WERI-Rb-1 (cell line): Measurements from ENCODE around the gene SLC35A4.
"Not testable (repeated sequence)": the region's sequence is repeated elsewhere in the genome, so short reads cannot be mapped to it uniquely, and the experiment has no call there.

ENCODE experiments used
- DNase-seq: peaks from one replicate; pipeline ENCODE4 v3.0.0-alpha.2; 2020
- H3K27ac ChIP-seq: fragments of 250-450 bp; sonication (Bioruptor Pico); 2 replicates; pipeline ENCODE4 v1.5.1; 2020; ENCODE audit warnings: mild to moderate bottlenecking, moderate library complexity
- H3K27me3 ChIP-seq: fragments of 250-450 bp; sonication (Bioruptor Pico); 2 replicates; pipeline ENCODE4 v1.5.1; 2021; ENCODE audit warnings: mild to moderate bottlenecking, low read depth, moderate library complexity; ENCODE audit not compliant: insufficient read depth, severe bottlenecking
- H3K36me3 ChIP-seq: fragments of 250-450 bp; sonication (Bioruptor Pico); 2 replicates; pipeline ENCODE4 v1.5.1; 2020; ENCODE audit warnings: mild to moderate bottlenecking, moderate library complexity
- H3K4me3 ChIP-seq: 2 replicates; pipeline ENCODE4 v1.5.1; 2011; ENCODE audit warnings: low read depth, mild to moderate bottlenecking, control low read depth, low read length
- H3K9me3 ChIP-seq: fragments of 250-450 bp; sonication (Bioruptor Pico); 2 replicates; pipeline ENCODE4 v1.5.1; 2021; ENCODE audit warnings: mild to moderate bottlenecking, moderate library complexity; ENCODE audit not compliant: severe bottlenecking
- TF ChIP-seq, protein P1 (sequence below): IDR thresholded peaks from 2 replicates; pipeline ENCODE4 v1.5.1; 2011; ENCODE audit warnings: low read depth, mild to moderate bottlenecking, control low read depth, inconsistent platforms, low read length

SLC35A4 gene

DNA sequence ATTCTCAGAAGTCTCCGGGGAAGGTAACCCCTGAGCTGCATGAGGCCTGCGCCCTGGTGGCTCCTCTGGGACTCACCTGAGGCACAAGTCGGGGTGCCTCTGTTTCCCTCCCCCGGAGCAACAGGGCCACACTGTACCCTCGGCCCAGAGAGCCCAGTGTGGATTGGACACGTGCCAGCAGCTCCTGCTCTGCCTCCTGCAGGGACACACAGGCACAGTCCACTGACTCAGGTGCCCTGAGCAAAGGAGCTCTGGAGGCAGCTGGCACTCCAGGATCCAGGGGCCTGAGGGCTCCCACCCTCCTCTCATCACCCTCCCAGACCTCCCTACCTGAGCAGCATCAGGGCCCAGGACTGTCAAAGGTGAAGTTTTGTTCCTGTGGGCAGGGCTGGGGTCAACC lies 29.5 kb downstream of the SLC35A4 start:
- H3K27ac ChIP-seq: no peak overlapping the region
- no peak for DNase-seq
- no peaks in the 10 kb centered on the region for H3K9me3 ChIP-seq
- H3K27me3 ChIP-seq: no peaks in the 10 kb centered on the region
- TF ChIP-seq, protein P1, sequence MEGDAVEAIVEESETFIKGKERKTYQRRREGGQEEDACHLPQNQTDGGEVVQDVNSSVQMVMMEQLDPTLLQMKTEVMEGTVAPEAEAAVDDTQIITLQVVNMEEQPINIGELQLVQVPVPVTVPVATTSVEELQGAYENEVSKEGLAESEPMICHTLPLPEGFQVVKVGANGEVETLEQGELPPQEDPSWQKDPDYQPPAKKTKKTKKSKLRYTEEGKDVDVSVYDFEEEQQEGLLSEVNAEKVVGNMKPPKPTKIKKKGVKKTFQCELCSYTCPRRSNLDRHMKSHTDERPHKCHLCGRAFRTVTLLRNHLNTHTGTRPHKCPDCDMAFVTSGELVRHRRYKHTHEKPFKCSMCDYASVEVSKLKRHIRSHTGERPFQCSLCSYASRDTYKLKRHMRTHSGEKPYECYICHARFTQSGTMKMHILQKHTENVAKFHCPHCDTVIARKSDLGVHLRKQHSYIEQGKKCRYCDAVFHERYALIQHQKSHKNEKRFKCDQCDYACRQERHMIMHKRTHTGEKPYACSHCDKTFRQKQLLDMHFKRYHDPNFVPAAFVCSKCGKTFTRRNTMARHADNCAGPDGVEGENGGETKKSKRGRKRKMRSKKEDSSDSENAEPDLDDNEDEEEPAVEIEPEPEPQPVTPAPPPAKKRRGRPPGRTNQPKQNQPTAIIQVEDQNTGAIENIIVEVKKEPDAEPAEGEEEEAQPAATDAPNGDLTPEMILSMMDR: no peak
- H3K36me3 ChIP-seq: no peaks in the 10 kb centered on the region
- no peak overlapping the region for H3K4me3 ChIP-seq

DNA sequence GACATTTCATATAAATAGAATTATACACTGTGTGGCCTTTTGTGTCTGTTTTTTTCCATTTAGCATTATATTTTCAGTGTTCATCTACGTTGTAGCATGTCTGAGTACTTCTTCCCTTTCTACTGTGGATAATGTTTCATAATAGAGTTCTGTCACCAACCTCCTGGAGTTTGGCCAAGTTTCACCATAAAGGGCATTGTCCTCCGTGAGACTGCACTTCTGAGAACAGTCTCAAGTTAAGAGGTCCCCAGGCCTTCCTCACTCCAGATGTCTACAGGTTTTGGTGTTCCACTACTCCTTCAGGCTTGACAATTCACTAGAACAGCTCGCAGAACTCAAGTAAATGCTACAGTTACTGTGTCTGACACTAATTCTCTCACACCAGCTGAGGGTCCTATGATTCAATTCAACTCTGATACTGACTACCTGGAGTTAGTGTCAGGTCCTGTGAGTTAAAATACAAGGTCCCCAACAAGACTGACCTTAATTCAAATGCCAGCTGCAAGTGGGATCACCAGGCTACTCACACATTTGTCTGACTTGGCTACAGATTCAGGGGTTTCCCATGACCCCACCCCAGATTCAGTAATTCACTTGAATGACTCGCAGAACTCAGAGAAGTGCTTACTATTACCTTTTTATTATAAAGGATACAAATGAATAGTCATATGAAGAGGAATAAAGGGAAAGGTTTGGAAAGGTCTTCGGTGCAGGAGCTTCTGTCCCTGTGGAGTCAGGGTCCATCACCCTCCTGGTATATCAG lies 31.1 kb downstream of the SLC35A4 start:
- DNase-seq: no peak

DNA sequence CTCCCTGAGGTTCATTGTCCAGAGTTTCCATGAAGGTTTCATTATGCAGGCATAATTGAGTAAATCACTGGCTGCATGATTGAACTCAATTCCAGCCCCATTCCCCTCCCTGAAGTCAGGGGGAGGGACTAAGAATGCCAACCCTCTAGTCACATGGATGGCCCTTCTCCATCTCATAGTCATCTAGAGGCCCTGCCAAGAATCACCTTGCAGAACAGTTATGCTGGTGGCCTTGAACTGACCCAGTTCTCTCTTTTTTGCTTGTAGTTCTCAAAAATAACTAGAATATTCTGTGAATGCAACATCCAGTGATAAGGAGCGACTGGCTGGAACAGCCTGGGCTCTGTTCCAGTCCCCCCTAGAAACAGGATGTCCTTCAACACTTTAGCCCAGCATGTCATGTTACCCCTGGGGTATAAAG lies 31.7 kb downstream of the SLC35A4 start:
- no peak overlapping the region for H3K4me3 ChIP-seq
- DNase-seq: no peak
- no peaks in the 10 kb centered on the region for H3K9me3 ChIP-seq
- TF ChIP-seq, protein P1: no peak
- no peak overlapping the region for H3K27ac ChIP-seq
- no peaks in the 10 kb centered on the region for H3K27me3 ChIP-seq
- no peaks in the 10 kb centered on the region for H3K36me3 ChIP-seq

More for the DNA sequence above, 31.1 kb downstream of the SLC35A4 start:
- H3K36me3 ChIP-seq: no peaks in the 10 kb centered on the region
- H3K27me3 ChIP-seq: no peaks in the 10 kb centered on the region
- TF ChIP-seq, protein P1: no peak
- no peak overlapping the region for H3K4me3 ChIP-seq
- no peak overlapping the region for H3K27ac ChIP-seq
- H3K9me3 ChIP-seq: no peaks in the 10 kb centered on the region

DNA sequence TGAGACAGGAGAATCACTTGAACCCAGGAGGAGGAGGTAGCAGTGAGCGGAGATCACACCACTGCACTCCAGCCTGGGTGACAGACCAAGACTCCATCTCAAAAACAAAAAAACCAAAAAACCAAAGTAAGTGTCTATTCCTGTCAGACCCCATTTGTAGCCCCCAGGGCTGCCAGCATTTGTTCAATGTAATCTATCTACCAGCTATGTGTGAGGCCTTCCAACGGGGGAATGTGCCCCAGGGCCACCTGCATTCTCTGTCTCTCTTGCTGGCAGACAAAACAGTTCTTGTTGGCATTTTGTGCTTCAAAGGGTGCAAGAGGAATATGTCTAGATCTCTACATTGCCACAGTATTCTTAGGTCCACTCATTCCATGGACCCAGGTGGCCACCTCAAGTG lies 34.2 kb downstream of the SLC35A4 start:
- H3K27me3 ChIP-seq: no peaks in the 10 kb centered on the region
- H3K4me3 ChIP-seq: no peak overlapping the region
- TF ChIP-seq, protein P1: no peak
- no peak overlapping the region for H3K27ac ChIP-seq
- H3K9me3 ChIP-seq: no peaks in the 10 kb centered on the region
- no peaks in the 10 kb centered on the region for H3K36me3 ChIP-seq
- no peak for DNase-seq

DNA sequence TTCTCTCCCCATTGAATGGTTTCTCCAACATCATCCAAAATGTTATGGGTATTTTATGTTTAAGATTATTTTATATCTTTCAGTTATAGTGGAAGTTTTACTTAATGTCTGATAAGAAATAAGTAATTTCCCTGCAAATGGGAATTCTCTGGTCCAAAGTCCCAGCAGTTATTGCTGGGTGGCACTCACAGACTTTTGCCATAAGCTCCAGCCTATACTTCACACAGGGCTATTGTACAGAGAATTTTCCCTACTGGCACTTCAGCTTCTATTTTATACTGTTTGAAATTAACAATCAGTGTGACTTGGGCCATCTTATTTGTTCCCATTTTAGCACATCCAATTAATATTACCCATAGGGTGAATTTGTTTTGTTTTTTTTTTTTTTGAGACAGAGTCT lies 35.5 kb downstream of the SLC35A4 start:
- Histone ChIP-seq H3K4me3 (no peak overlapping the region), H3K27ac (no peak overlapping the region), H3K27me3 (no peaks in the 10 kb centered on the region), H3K36me3 (no peaks in the 10 kb centered on the region), H3K9me3 (no peaks in the 10 kb centered on the region)
- no peak for DNase-seq
- TF ChIP-seq, protein P1: no peak

DNA sequence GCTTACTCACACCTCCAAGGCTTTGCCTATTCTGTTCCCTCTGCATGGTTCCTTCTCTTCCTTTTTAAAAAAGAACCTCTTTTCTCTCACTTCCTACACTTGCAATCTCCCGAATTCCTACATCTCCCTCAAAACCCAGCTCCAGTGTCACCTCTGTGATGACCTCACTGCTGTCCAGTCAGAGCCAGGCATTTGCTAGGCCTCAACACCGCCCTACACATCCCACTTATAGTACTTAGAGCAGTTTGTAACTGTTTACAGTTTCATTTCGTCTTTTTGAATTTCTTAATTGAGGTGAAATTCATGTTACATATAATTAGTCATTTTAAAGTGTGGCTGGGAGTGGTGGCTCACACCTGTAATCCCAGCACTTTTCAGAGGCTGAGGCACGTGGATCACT lies 37.5 kb downstream of the SLC35A4 start:
- no peaks in the 10 kb centered on the region for H3K9me3 ChIP-seq
- no peak for DNase-seq
- no peak overlapping the region for H3K4me3 ChIP-seq
- no peaks in the 10 kb centered on the region for H3K27me3 ChIP-seq
- H3K36me3 ChIP-seq: no peaks in the 10 kb centered on the region
- TF ChIP-seq, protein P1: no peak
- H3K27ac ChIP-seq: no peak overlapping the region

DNA sequence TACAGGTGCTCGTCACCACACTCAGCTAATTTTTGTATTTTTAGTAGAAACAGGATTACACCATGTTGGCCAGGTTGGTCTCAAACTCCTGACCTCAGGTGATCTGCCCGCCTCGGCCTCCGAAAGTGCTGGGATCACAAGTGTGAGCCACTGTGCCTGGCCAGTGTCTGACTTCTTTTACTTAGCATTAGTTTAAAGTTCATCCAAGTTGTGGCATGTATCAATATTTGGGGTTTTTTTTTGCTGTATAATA lies 38.7 kb downstream of the SLC35A4 start:
- not testable (repeated sequence) for H3K4me3 ChIP-seq, H3K27ac ChIP-seq, H3K36me3 ChIP-seq, DNase-seq, H3K9me3 ChIP-seq, H3K27me3 ChIP-seq
